WTC11 (cell line): ENCODE measurements around the gene UPP1. TPM values are rescaled to one million over a fixed set of nuclear protein-coding genes. Genes with fewer than 3 reads are reported as not detected.

Experiments used
- ATAC-seq: fragments of 200-7000 bp; cut with Tn5 transposase; 2 replicates; pipeline ENCODE4 v1.10.0; 2021; ENCODE audit warnings: mild to moderate bottlenecking, moderate library complexity
- CTCF ChIA-PET: fragments of 300-600 bp; sonication (Branson Sonifier 250); formaldehyde crosslinking; loops from one replicate; lab custom pipeline; 2021; ENCODE audit warnings: antibody characterized with exemption; lab: Charles Lee
- POLR2A ChIA-PET: fragments of 350-600 bp; sonication (Branson Sonifier 250); formaldehyde crosslinking; loops from one replicate; lab custom pipeline; 2021; ENCODE audit warnings: antibody characterized with exemption; lab: Charles Lee
- DNase-seq: peaks from one replicate; pipeline ENCODE4 v3.0.0; 2021; ENCODE audit warnings: low spot score
- H3K27ac Mint-ChIP-seq: 2 replicates; pipeline ENCODE4 v1.8.0; 2021; ENCODE audit warnings: mixed read lengths
- H3K27me3 Mint-ChIP-seq: 2 replicates; pipeline ENCODE4 v1.8.0; 2021; ENCODE audit warnings: low read depth, mild to moderate bottlenecking, moderate library complexity, mixed read lengths
- H3K36me3 Mint-ChIP-seq: 2 replicates; pipeline ENCODE4 v1.8.0; 2021; ENCODE audit warnings: mixed read lengths
- H3K4me1 Mint-ChIP-seq: 2 replicates; pipeline ENCODE4 v1.8.0; 2022; ENCODE audit warnings: mixed read lengths
- H3K4me3 Mint-ChIP-seq: 2 replicates; pipeline ENCODE4 v1.8.0; 2021; ENCODE audit warnings: mild to moderate bottlenecking, moderate library complexity, mixed read lengths
- H3K9me3 Mint-ChIP-seq: 2 replicates; pipeline ENCODE4 v1.8.0; 2021; ENCODE audit warnings: mixed read lengths
- CBFB ChIP-seq: sonication (generic); formaldehyde crosslinking; IDR thresholded peaks from 2 replicates; pipeline ENCODE4 v1.8.1; 2022; ENCODE audit warnings: mild to moderate bottlenecking, low read depth, missing genetic modification reagents
- CREB1 ChIP-seq: sonication (generic); formaldehyde crosslinking; IDR thresholded peaks from 2 replicates; pipeline ENCODE4 v1.8.0; 2023; ENCODE audit warnings: mild to moderate bottlenecking, missing genetic modification reagents
- CREM ChIP-seq: sonication (generic); formaldehyde crosslinking; IDR thresholded peaks from 2 replicates; pipeline ENCODE4 v1.8.1; 2022; ENCODE audit warnings: mild to moderate bottlenecking, missing genetic modification reagents, moderate library complexity
- ELF4 ChIP-seq: sonication (generic); formaldehyde crosslinking; IDR thresholded peaks from 2 replicates; pipeline ENCODE4 v1.8.1; 2022; ENCODE audit warnings: low read depth, mild to moderate bottlenecking, moderate library complexity, missing genetic modification reagents
- GABPB1 ChIP-seq: sonication (generic); formaldehyde crosslinking; IDR thresholded peaks from 2 replicates; pipeline ENCODE4 v1.8.1; 2023; ENCODE audit warnings: mild to moderate bottlenecking, missing genetic modification reagents
- HMGA2 ChIP-seq: fragments of 250-450 bp; sonication (Bioruptor Pico); IDR thresholded peaks from 2 replicates; pipeline ENCODE4 v1.4.0; 2021; ENCODE audit warnings: mild to moderate bottlenecking, moderate library complexity
- JAZF1 ChIP-seq: fragments of 250-450 bp; sonication (Bioruptor Pico); IDR thresholded peaks from 2 replicates; pipeline ENCODE4 v1.9.0; 2021; ENCODE audit warnings: moderate library complexity, mild to moderate bottlenecking, inconsistent platforms
- KAT7 ChIP-seq: sonication (generic); formaldehyde crosslinking; IDR thresholded peaks from 2 replicates; pipeline ENCODE4 v1.8.1; 2023; ENCODE audit warnings: missing genetic modification reagents, mild to moderate bottlenecking, borderline replicate concordance
- NFATC4 ChIP-seq: fragments of 250-450 bp; sonication (Bioruptor Pico); IDR thresholded peaks from 2 replicates; pipeline ENCODE4 v1.9.0; 2021; ENCODE audit warnings: mild to moderate bottlenecking
- NFYB ChIP-seq: sonication (generic); formaldehyde crosslinking; conservative IDR thresholded peaks from 2 replicates; pipeline ENCODE4 v1.8.0; 2022; ENCODE audit warnings: low read depth, missing genetic modification reagents
- ZNF232 ChIP-seq: sonication (generic); formaldehyde crosslinking; IDR thresholded peaks from 2 replicates; pipeline ENCODE4 v1.8.0; 2022; ENCODE audit warnings: mild to moderate bottlenecking, missing genetic modification reagents
- ZNF416 ChIP-seq: fragments of 250-450 bp; sonication (Bioruptor Pico); IDR thresholded peaks from 2 replicates; pipeline ENCODE4 v1.9.0; 2021; ENCODE audit warnings: mild to moderate bottlenecking, inconsistent platforms
- total RNA-seq: library from RNA; stranded (reverse); gene quantifications from 3 replicates; pipeline ENCODE4 v1.2.3, GENCODE V29; 2021
- TF ChIP-seq, protein P1 (sequence below): sonication (generic); formaldehyde crosslinking; IDR thresholded peaks from 2 replicates; pipeline ENCODE4 v1.8.1; 2023; ENCODE audit warnings: mild to moderate bottlenecking, missing genetic modification reagents
- TF ChIP-seq, protein P2 (sequence below): sonication (generic); formaldehyde crosslinking; IDR thresholded peaks from 2 replicates; pipeline ENCODE4 v1.8.1; 2022; ENCODE audit warnings: low read depth, missing genetic modification reagents, borderline replicate concordance
- TF ChIP-seq, protein P3 (sequence below): sonication (generic); formaldehyde crosslinking; IDR thresholded peaks from 2 replicates; pipeline ENCODE4 v1.8.0; 2023; ENCODE audit warnings: missing genetic modification reagents
- TF ChIP-seq, protein P4 (sequence below): fragments of 250-450 bp; sonication (Bioruptor Pico); conservative IDR thresholded peaks from 2 replicates; pipeline ENCODE4 v1.9.0; 2021; ENCODE audit warnings: mild to moderate bottlenecking
- TF ChIP-seq, protein P5 (sequence below): sonication (generic); formaldehyde crosslinking; conservative IDR thresholded peaks from 2 replicates; pipeline ENCODE4 v1.8.1; 2022; ENCODE audit warnings: mild to moderate bottlenecking, missing genetic modification reagents
- TF ChIP-seq, protein P6 (sequence below): sonication (generic); formaldehyde crosslinking; IDR thresholded peaks from 2 replicates; pipeline ENCODE4 v1.8.1; 2023; ENCODE audit warnings: mild to moderate bottlenecking, moderate library complexity, missing genetic modification reagents
- TF ChIP-seq, protein P7 (sequence below): sonication (generic); formaldehyde crosslinking; IDR thresholded peaks from 2 replicates; pipeline ENCODE4 v1.8.0; 2023; ENCODE audit warnings: missing genetic modification reagents, mild to moderate bottlenecking, borderline replicate concordance

UPP1 gene
- total RNA-seq, 1 experiment from 2014 or later, result 55.6 TPM

DNA sequence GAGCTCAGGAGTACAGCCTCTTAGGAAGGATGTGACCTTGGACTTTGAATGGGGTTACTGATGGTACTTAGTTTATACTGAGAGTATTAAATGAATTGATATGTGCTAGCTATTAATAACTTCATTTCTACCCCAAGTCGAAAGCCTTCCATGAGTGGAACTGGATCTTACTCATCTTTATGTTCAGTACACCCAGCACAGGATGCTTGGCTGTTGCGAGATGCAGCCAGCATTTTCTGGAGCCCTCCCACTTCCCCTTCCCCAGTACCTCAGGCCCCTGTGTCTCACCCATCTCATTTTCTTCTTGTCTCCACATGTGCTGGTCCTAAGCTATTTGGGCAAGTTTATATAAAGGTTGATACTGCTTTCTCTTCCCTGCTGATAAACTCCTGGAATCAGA, 7.2 kb downstream of the UPP1 start (continued):
- TF ChIP-seq, protein P1, sequence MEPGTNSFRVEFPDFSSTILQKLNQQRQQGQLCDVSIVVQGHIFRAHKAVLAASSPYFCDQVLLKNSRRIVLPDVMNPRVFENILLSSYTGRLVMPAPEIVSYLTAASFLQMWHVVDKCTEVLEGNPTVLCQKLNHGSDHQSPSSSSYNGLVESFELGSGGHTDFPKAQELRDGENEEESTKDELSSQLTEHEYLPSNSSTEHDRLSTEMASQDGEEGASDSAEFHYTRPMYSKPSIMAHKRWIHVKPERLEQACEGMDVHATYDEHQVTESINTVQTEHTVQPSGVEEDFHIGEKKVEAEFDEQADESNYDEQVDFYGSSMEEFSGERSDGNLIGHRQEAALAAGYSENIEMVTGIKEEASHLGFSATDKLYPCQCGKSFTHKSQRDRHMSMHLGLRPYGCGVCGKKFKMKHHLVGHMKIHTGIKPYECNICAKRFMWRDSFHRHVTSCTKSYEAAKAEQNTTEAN, result no peak
- no peak for TF ChIP-seq ELF4 (CRISPR knock-in tag)
- no peak for TF ChIP-seq CREB1
- no peak for TF ChIP-seq KAT7 (CRISPR knock-in tag)
- TF ChIP-seq GABPB1 (CRISPR knock-in tag), result no peak
- TF ChIP-seq CREM, result no peak
- TF ChIP-seq, protein P2, sequence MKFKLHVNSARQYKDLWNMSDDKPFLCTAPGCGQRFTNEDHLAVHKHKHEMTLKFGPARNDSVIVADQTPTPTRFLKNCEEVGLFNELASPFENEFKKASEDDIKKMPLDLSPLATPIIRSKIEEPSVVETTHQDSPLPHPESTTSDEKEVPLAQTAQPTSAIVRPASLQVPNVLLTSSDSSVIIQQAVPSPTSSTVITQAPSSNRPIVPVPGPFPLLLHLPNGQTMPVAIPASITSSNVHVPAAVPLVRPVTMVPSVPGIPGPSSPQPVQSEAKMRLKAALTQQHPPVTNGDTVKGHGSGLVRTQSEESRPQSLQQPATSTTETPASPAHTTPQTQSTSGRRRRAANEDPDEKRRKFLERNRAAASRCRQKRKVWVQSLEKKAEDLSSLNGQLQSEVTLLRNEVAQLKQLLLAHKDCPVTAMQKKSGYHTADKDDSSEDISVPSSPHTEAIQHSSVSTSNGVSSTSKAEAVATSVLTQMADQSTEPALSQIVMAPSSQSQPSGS, result no peak
- TF ChIP-seq, all 79 proteins: peak for 0

DNA sequence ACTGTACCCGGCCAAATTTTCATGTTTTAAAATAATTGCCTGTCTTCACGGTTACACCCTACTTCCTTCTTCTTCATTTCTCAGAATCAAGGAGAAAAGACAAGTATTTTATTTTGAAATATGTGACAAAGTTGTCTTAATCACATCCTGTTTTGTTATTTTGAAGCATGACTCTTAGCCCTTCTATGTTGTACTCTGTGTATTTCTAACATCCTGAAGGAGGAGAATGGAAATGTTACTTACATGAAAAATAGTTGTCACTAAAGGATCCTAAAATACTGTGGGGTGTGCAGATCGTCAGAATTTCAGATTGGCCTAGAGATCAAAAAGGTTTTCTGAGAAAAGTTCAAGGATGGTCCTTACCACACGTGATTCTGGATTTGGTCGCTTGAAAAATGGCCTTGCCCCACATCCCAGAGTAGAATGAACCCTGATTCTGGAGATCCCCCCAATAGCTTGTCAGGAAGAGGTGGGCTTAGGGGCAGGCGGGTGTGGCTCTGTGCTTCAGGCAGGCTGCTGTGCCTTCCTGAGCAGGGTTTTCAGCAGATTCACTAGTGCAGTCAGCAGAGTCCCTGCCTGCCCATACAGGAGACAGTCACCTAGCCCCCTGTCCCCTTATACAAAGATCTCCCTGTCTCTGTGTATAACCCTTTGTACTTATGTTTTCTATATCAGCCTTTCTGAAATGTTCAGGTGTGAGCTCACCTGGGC, 8.6 kb downstream of the UPP1 start:
- Mint-ChIP-seq H3K36me3 (peaks cover 67% of the 10 kb centered on the region), H3K9me3 (no peaks in the 10 kb centered on the region), H3K27me3 (no peaks in the 10 kb centered on the region), H3K4me1 (no peaks in the 10 kb centered on the region), H3K4me3 (no peak overlapping the region), H3K27ac (no peak overlapping the region)
- ChIA-PET POLR2A (no interaction called here), CTCF (no interaction called here)
- ATAC-seq (no peak), DNase-seq (no peak)
- TF ChIP-seq, protein P3, sequence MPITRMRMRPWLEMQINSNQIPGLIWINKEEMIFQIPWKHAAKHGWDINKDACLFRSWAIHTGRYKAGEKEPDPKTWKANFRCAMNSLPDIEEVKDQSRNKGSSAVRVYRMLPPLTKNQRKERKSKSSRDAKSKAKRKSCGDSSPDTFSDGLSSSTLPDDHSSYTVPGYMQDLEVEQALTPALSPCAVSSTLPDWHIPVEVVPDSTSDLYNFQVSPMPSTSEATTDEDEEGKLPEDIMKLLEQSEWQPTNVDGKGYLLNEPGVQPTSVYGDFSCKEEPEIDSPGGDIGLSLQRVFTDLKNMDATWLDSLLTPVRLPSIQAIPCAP (CRISPR knock-in tag), result no peak
- no peak for TF ChIP-seq NFATC4 (CRISPR knock-in tag)
- TF ChIP-seq, protein P4, sequence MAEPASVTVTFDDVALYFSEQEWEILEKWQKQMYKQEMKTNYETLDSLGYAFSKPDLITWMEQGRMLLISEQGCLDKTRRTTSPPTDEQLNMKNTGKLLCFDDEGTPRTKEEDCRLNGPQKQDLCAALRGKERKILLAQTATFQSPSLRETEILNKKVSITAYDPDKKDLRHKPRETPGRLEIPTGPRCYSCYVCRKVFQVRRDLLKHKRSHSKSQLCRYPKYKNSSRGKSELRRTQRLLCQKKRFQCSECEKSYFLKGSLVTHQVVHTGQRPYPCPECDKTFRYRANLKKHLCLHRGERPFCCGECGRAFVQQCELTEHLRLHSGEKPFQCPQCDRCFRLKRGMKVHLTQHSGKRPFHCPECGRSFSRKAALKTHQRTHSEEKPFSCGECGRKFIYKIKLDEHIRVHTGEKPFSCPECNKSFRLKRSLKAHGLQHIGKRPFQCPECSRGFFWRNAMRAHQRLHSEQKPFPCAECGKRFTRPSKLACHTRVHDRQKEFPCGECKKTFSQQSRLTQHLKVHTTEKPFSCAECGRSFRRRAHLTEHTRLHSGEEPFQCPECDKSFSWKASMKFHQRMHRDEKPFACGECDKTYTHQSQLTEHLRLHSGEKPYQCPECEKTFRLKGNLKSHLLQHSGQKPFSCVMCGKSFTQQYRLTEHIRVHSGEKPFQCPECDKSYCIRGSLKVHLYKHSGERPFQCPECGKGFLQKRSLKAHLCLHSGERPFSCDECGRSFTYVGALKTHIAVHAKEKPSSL (CRISPR knock-in tag), result no peak
- TF ChIP-seq, protein P5, sequence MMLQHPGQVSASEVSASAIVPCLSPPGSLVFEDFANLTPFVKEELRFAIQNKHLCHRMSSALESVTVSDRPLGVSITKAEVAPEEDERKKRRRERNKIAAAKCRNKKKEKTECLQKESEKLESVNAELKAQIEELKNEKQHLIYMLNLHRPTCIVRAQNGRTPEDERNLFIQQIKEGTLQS (CRISPR knock-in tag), result no peak
- no peak for TF ChIP-seq HMGA2
- TF ChIP-seq JAZF1 (CRISPR knock-in tag), result no peak
- TF ChIP-seq CBFB, result no peak
- TF ChIP-seq, protein P6, sequence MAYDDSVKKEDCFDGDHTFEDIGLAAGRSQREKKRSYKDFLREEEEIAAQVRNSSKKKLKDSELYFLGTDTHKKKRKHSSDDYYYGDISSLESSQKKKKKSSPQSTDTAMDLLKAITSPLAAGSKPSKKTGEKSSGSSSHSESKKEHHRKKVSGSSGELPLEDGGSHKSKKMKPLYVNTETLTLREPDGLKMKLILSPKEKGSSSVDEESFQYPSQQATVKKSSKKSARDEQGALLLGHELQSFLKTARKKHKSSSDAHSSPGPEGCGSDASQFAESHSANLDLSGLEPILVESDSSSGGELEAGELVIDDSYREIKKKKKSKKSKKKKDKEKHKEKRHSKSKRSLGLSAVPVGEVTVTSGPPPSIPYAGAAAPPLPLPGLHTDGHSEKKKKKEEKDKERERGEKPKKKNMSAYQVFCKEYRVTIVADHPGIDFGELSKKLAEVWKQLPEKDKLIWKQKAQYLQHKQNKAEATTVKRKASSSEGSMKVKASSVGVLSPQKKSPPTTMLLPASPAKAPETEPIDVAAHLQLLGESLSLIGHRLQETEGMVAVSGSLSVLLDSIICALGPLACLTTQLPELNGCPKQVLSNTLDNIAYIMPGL (CRISPR knock-in tag), result no peak
- TF ChIP-seq ZNF416, result no peak
- TF ChIP-seq, protein P7, sequence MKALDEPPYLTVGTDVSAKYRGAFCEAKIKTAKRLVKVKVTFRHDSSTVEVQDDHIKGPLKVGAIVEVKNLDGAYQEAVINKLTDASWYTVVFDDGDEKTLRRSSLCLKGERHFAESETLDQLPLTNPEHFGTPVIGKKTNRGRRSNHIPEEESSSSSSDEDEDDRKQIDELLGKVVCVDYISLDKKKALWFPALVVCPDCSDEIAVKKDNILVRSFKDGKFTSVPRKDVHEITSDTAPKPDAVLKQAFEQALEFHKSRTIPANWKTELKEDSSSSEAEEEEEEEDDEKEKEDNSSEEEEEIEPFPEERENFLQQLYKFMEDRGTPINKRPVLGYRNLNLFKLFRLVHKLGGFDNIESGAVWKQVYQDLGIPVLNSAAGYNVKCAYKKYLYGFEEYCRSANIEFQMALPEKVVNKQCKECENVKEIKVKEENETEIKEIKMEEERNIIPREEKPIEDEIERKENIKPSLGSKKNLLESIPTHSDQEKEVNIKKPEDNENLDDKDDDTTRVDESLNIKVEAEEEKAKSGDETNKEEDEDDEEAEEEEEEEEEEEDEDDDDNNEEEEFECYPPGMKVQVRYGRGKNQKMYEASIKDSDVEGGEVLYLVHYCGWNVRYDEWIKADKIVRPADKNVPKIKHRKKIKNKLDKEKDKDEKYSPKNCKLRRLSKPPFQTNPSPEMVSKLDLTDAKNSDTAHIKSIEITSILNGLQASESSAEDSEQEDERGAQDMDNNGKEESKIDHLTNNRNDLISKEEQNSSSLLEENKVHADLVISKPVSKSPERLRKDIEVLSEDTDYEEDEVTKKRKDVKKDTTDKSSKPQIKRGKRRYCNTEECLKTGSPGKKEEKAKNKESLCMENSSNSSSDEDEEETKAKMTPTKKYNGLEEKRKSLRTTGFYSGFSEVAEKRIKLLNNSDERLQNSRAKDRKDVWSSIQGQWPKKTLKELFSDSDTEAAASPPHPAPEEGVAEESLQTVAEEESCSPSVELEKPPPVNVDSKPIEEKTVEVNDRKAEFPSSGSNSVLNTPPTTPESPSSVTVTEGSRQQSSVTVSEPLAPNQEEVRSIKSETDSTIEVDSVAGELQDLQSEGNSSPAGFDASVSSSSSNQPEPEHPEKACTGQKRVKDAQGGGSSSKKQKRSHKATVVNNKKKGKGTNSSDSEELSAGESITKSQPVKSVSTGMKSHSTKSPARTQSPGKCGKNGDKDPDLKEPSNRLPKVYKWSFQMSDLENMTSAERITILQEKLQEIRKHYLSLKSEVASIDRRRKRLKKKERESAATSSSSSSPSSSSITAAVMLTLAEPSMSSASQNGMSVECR (CRISPR knock-in tag), result no peak
- TF ChIP-seq, protein P2, result no peak
- TF ChIP-seq NFYB (CRISPR knock-in tag), result no peak
- no peak for TF ChIP-seq ZNF232 (CRISPR knock-in tag)
